GM19238 (cell line): ENCODE results near the gene PPP2R3B.
"Not testable (repeated sequence)": the region's sequence is repeated elsewhere in the genome, so short reads cannot be mapped to it uniquely, and the experiment has no call there.

ENCODE experiments used
- DNase-seq: peaks from one replicate; pipeline ENCODE4 v3.0.0; 2011; ENCODE audit warnings: low spot score; ENCODE audit not compliant: insufficient read length

Gene PPP2R3B

GRCh38 chrX:305781-306613 is 80.7 kb downstream of the PPP2R3B start:
- DNase-seq = not testable (repeated sequence)

- DNase-seq = no peak
Measured at GRCh38 chrX:302975-303374, 83.7 kb downstream of the PPP2R3B start.

DNA sequence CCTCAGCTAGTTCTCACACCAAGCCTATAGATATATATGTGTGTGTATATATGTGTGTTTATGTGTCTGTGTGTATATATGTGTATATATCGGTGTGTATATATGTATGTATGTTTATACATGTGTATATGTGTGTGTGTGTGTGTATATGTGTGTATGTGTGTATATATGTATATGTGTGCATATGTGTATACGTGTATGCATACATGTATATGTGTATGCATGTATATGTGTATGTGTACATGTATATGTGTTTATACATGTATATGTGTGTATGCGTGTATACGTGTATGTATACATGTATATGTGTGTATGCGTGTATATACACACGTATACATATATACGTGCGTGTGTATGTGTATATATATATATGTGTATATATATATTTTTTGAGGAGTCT is 86.4 kb downstream of the PPP2R3B start:
- DNase-seq = no peak

DNA sequence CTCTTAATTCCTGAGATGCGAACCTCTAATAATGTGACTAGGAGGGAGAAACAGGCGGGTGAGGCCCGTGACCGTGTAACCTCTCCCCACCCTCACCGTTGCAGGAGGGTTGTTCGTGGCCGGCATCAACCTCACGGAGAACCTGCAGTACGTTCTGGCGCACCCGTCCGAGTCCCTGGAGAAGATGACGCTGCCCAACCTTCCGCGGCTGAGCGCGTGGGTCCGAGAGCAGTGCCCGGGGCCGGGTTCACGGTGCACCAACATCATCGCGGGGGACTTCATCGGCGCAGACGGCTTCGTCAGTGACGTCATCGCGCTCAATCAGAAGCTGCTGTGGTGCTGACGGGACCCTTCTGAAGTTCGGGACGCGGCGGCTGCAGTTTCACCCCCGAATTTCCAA is 87.7 kb downstream of the PPP2R3B start:
- no peak for DNase-seq

GRCh38 chrX:295136-295535 is 91.6 kb downstream of the PPP2R3B start:
- no peak for DNase-seq

DNA sequence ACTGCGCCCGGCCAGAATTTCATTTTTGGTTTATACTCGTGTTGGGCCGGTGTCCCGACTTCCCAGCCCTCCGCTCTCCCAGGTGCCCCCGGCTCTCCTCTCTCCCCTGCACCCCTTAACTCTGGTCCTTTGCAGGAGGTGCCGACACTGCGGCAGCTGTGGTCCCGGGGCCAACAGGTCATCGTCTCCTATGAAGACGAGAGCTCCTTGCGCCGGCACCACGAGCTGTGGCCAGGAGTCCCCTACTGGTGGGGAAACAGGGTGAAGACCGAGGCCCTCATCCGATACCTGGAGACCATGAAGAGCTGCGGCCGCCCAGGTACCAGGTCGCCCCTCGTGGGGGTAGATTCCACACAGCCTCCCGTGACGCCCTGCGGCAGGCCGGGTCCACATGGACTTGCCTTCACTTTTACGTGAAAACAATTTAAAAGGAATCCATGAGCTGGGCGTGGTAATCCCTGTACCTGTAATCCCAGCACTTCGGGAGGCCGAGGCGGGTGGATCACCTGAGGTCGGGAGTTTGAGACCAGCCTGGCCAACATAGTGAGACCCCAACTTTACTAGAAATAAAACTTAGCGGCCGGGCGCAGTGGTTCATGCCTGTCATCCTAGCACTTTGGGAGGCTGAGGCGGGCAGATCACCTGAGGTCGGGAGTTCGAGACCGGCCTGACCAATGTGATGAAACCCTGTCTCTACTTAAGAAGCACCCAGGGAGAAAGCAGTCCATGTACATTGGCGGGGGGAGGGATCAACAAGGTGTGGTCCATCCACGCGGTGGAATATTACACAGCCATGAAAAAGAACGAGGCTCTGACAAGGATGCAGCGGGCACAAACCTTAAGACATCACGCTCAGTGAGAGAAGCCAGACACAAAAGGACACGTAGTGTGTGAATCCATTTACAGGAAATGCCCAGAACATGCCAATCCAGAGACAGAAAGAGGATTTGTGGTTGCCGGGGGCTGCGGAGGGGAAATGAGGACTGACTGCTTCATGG is 93.5 kb downstream of the PPP2R3B start:
- no peak for DNase-seq

DNA sequence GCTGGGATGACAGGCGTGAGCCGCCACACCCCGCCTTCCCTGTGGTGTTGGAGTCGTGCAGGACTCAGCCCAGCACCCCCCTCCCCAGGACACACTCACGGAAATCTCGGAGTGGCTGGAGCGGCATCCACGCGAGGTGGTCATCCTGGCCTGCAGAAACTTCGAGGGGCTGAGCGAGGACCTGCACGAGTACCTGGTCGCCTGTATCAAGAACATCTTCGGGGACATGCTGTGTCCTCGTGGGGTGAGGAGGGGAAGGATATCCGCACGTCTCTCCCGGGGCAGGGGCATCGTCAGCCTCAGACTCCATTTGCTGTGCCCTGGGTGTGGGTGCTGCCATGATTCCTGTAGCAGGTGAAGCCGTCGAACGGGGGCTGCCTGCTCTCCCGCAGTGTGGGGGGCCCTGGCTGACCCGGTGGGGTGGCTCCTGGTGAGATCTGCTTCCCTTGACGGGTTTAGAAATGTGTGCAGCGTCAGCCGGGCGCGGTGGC is 95.3 kb downstream of the PPP2R3B start:
- DNase-seq = no peak

DNA sequence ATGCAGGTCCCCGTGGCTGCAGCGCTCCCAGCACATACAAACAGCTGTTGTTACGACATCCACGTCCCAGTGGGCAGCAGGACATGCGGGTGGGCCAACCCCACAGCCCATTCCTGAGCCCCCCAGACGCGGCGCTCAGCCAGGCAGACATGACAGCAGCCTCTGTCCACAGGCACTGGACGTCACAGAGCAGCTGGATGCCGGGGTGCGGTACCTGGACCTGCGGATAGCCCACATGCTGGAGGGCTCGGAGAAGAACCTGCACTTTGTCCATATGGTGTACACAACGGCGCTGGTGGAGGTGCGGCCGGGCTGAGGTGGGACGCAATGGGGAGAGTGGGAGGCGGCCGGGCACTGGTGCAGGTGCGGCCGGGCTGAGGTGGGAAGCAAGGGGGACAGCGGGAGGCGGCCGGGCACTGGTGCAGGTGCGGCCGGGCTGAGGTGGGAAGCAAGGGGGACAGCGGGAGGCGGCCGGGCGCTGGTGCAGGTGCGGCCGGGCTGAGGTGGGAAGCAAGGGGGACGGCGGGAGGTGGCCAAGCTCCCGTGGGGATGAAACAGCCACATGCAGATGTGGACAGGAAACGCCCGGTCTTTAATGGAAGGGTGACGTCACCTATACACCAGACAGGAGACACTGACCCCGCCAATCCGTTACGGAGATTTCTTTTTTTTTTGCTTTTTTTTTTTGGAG is 96.1 kb downstream of the PPP2R3B start:
- DNase-seq = no peak

GRCh38 chrX:288561-288991 is 98.1 kb downstream of the PPP2R3B start:
- no peak for DNase-seq

GRCh38 chrX:287670-288069 is 99.0 kb downstream of the PPP2R3B start:
- no peak for DNase-seq

- no peak for DNase-seq
Measured at GRCh38 chrX:285076-285677, 101.5 kb downstream of the PPP2R3B start.
